GM12878 (cell line): Measurements from ENCODE around the gene CFAP141.

ENCODE experiments used
- CTCF ChIP-seq, 3 experiments: IDR thresholded peaks in 2 of 3; conservative IDR thresholded peaks in 1 of 3; 2 replicates each; pipeline ENCODE4 v1.5.1; 2011; ENCODE audit warnings: low read depth in 3 of 3, low read length in 3 of 3, mild to moderate bottlenecking in 3 of 3, control low read depth in 2 of 3, moderate library complexity in 2 of 3, inconsistent platforms in 1 of 3, mixed read lengths in 1 of 3; ENCODE audit not compliant: control insufficient read depth in 2 of 3, insufficient read depth in 1 of 3; ENCODE audit errors: extremely low read depth in 1 of 3
- HSF1 ChIP-seq: fragments of 150-350 bp; IDR thresholded peaks from 2 replicates; pipeline ENCODE4 v1.6.1; 2014; ENCODE audit warnings: mild to moderate bottlenecking, low read depth, low read length
- SMAD5 ChIP-seq: IDR thresholded peaks from 2 replicates; pipeline ENCODE4 v1.6.1; 2016; ENCODE audit warnings: antibody characterized with exemption, low read depth
- SMC3 ChIP-seq: IDR thresholded peaks from 2 replicates; pipeline ENCODE4 v1.6.1; 2011; ENCODE audit warnings: low read length, improper control_type of control experiment, borderline replicate concordance

- no peak for TF ChIP-seq SMC3
- no peak for TF ChIP-seq SMAD5
- no peak for TF ChIP-seq HSF1
- TF ChIP-seq CTCF (IDR thresholded peaks at IDR 0.05 in 2 of 3, conservative IDR thresholded peaks at IDR 0.05 in 1 of 3; ENCODE audit: control insufficient read depth in 2 of 3, extremely low read depth in 1 of 3, insufficient read depth in 1 of 3, low read depth in 3 of 3, low read length in 3 of 3) = no peak
These were observed 13.7 kb downstream of the CFAP141 start for GRCh38 chr1:154192476-154192875.
